ENCODE results near the gene HIRIP3.

DNA sequence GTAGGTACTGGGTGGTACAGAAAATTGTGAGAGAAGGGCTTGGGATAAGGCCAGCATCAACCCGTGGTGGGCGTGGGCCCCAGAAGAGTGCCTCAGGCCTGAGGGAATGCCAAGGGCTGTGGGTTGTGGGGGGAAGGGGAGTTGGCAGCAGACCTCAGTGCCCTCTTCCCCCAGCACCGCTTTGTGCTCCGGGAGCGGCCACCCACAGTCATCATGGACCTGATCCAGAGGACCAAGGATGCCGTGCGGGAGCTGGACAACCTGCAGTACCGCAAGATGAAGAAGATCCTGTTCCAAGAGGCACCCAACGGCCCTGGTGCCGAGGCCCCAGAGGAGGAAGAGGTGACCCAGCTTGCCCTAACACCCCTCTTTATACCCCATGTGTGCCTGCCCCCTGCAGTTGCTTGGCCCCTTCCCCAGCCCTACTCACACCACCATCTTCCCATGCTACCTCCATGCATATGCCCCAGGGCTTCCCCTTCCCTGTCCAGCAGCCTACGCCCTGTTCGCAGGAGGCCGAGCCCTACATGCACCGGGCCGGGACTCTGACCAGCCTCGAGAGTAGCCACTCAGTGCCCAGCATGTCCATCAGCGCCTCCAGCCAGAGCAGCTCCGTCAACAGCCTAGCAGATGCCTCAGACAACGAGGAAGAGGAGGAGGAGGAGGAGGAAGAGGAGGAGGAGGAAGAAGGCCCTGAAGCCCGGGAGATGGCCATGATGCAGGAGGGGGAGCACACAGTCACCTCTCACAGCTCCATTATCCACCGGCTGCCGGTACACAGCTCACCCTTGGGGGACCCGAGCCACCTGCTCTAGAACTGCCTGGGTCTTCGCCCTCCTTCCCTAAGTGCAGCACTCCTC is 12.6 kb downstream of the HIRIP3 start:
- TF ChIP-seq, protein P1, sequence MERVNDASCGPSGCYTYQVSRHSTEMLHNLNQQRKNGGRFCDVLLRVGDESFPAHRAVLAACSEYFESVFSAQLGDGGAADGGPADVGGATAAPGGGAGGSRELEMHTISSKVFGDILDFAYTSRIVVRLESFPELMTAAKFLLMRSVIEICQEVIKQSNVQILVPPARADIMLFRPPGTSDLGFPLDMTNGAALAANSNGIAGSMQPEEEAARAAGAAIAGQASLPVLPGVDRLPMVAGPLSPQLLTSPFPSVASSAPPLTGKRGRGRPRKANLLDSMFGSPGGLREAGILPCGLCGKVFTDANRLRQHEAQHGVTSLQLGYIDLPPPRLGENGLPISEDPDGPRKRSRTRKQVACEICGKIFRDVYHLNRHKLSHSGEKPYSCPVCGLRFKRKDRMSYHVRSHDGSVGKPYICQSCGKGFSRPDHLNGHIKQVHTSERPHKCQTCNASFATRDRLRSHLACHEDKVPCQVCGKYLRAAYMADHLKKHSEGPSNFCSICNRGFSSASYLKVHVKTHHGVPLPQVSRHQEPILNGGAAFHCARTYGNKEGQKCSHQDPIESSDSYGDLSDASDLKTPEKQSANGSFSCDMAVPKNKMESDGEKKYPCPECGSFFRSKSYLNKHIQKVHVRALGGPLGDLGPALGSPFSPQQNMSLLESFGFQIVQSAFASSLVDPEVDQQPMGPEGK (CRISPR knock-in tag; IDR thresholded peaks at IDR 0.05; ENCODE audit: borderline replicate concordance) = no peak
- no peak for TF ChIP-seq ISL1 (CRISPR knock-in tag; IDR thresholded peaks at IDR 0.05)
- TF ChIP-seq, protein P2, sequence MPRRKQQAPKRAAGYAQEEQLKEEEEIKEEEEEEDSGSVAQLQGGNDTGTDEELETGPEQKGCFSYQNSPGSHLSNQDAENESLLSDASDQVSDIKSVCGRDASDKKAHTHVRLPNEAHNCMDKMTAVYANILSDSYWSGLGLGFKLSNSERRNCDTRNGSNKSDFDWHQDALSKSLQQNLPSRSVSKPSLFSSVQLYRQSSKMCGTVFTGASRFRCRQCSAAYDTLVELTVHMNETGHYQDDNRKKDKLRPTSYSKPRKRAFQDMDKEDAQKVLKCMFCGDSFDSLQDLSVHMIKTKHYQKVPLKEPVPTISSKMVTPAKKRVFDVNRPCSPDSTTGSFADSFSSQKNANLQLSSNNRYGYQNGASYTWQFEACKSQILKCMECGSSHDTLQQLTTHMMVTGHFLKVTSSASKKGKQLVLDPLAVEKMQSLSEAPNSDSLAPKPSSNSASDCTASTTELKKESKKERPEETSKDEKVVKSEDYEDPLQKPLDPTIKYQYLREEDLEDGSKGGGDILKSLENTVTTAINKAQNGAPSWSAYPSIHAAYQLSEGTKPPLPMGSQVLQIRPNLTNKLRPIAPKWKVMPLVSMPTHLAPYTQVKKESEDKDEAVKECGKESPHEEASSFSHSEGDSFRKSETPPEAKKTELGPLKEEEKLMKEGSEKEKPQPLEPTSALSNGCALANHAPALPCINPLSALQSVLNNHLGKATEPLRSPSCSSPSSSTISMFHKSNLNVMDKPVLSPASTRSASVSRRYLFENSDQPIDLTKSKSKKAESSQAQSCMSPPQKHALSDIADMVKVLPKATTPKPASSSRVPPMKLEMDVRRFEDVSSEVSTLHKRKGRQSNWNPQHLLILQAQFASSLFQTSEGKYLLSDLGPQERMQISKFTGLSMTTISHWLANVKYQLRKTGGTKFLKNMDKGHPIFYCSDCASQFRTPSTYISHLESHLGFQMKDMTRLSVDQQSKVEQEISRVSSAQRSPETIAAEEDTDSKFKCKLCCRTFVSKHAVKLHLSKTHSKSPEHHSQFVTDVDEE (CRISPR knock-in tag; IDR thresholded peaks at IDR 0.05) = no peak
- no peak for TF ChIP-seq ZFP3 (CRISPR knock-in tag; IDR thresholded peaks at IDR 0.05)
- TF ChIP-seq GLIS3 (CRISPR knock-in tag; IDR thresholded peaks at IDR 0.05) = no peak
